PC-3 (cell line): Measurements from ENCODE around the gene PKN2. TPM values are rescaled to one million over a fixed set of nuclear protein-coding genes. Genes with fewer than 3 reads are reported as not detected.

Source experiments
- ATAC-seq: fragments of 200-7000 bp; cut with Tn5 transposase; 2 replicates; pipeline ENCODE4 v1.9.1; 2020; ENCODE audit warnings: mild to moderate bottlenecking, moderate library complexity
- BruUV-seq: library from RNA; stranded (reverse); fragments of 400-500 nt; replicated peaks from 2 replicates; lab custom pipeline; 2021; lab: Mats Ljungman, UMichigan
- CTCF ChIA-PET: fragments of 300-600 bp; sonication (Branson Sonifier 250); formaldehyde crosslinking; loops from one replicate; lab custom pipeline; 2022; ENCODE audit warnings: antibody characterized with exemption; lab: Charles Lee
- POLR2A ChIA-PET: fragments of 300-600 bp; sonication (Branson Sonifier 250); formaldehyde crosslinking; loops from one replicate; lab custom pipeline; 2022; ENCODE audit warnings: antibody characterized with exemption; ENCODE audit not compliant: unreplicated experiment; lab: Charles Lee
- DNase-seq: peaks from one replicate; pipeline ENCODE4 v3.0.0-alpha.2; 2015
- H2AFZ ChIP-seq: fragments of 300-600 bp; sonication (generic); 2 replicates; pipeline ENCODE4 v1.6.0; 2016; ENCODE audit warnings: antibody characterized with exemption, low read length
- H3F3A ChIP-seq: fragments of 300-600 bp; sonication (generic); one replicate; pipeline ENCODE4 v1.6.0; 2017; ENCODE audit warnings: antibody characterized with exemption, low read length, control low read depth, mild to moderate bottlenecking; ENCODE audit not compliant: unreplicated experiment
- H3K27ac ChIP-seq: fragments of 300-600 bp; sonication (generic); 2 replicates; pipeline ENCODE4 v1.5.1; 2016; ENCODE audit warnings: mild to moderate bottlenecking, low read length
- H3K27me3 ChIP-seq: fragments of 300-600 bp; sonication (generic); 2 replicates; pipeline ENCODE4 v1.6.1; 2016; ENCODE audit warnings: low read length, mixed read lengths
- H3K36me3 ChIP-seq: fragments of 300-600 bp; sonication (generic); 2 replicates; pipeline ENCODE4 v1.6.1; 2016; ENCODE audit warnings: low read depth, mixed run types, low read length, mixed read lengths
- H3K4me1 ChIP-seq: fragments of 300-600 bp; sonication (generic); 2 replicates; pipeline ENCODE4 v1.5.1; 2016; ENCODE audit warnings: low read length; ENCODE audit not compliant: insufficient read depth
- H3K4me2 ChIP-seq: fragments of 300-600 bp; sonication (generic); 2 replicates; pipeline ENCODE4 v1.6.0; 2016; ENCODE audit warnings: low read length
- H3K4me3 ChIP-seq: fragments of 300-600 bp; sonication (generic); 2 replicates; pipeline ENCODE4 v1.5.1; 2016; ENCODE audit warnings: mild to moderate bottlenecking, low read length, mixed read lengths
- H3K79me2 ChIP-seq: fragments of 300-600 bp; sonication (generic); 2 replicates; pipeline ENCODE4 v1.6.1; 2017; ENCODE audit warnings: low read length, mixed read lengths
- H3K9ac ChIP-seq: fragments of 300-600 bp; sonication (generic); 2 replicates; pipeline ENCODE4 v1.6.0; 2016; ENCODE audit warnings: mild to moderate bottlenecking, low read length
- H3K9me2 ChIP-seq: fragments of 300-600 bp; sonication (generic); replicated peaks from 2 replicates; pipeline ENCODE4 v1.6.1; 2016; ENCODE audit warnings: mixed run types, low read length, mixed read lengths
- H3K9me3 ChIP-seq: fragments of 300-600 bp; sonication (generic); 2 replicates; pipeline ENCODE4 v1.6.1; 2016; ENCODE audit warnings: low read length, mixed read lengths
- H4K20me1 ChIP-seq: fragments of 300-600 bp; sonication (generic); 2 replicates; pipeline ENCODE4 v1.6.1; 2016; ENCODE audit warnings: low read length, mixed read lengths
- EZH2 ChIP-seq: fragments of 300-600 bp; sonication (generic); IDR thresholded peaks from one replicate; pipeline ENCODE4 v1.6.1; 2017; ENCODE audit warnings: antibody characterized with exemption, mild to moderate bottlenecking, low read length; ENCODE audit not compliant: unreplicated experiment
- EZH2phosphoT487 ChIP-seq: fragments of 300-600 bp; sonication (generic); IDR thresholded peaks from 2 replicates; pipeline ENCODE4 v1.6.1; 2018; ENCODE audit warnings: mild to moderate bottlenecking, antibody characterized with exemption, low read length, borderline replicate concordance
- intact Hi-C: fragments of 100-400 bp; cut with micrococcal nuclease; formaldehyde crosslinking; loops from 2 replicates; pipeline ENCODE4 v1.9.0; 2023
- total RNA-seq: library from RNA; depleted of rRNA; stranded (reverse); fragments of >200 nt; gene quantifications from 2 replicates; pipeline ENCODE4 v1.2.3, GENCODE V29; 2014; rRNA removed
- TF ChIP-seq, protein P1 (sequence below): fragments of 300-600 bp; sonication (generic); conservative IDR thresholded peaks from 2 replicates; pipeline ENCODE4 v1.5.1; 2017; ENCODE audit warnings: antibody characterized with exemption, low read depth, mild to moderate bottlenecking, low read length

Gene PKN2
- total RNA-seq, 1 experiment from 2014 or later = 20.8 TPM

DNA sequence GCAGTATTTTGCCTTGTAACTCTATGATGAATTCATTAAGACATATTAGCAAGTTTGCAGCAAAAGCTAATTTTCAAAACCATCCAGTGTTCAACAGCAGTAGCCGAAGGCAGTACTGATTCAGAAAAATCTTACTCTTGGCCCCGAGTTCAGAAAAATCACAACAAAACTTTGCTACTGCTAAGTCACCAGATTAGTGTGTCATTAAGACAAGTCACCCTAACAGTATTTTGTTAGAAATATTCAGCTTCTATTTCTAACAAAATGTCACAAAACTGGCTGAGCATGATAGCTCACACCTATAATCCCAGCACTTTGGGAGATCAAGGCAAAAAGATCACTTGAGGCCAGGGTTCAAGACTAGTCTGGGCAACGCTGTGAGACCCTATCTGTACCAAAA is 199.1 kb downstream of the PKN2 start:
- H3K4me3 ChIP-seq = no peak overlapping the region
- ATAC-seq (no peak), DNase-seq (no peak)
- BruUV-seq = no TSS peak
- no peaks in the 10 kb centered on the region for H3K27me3 ChIP-seq
- H3F3A ChIP-seq = no peaks in the 10 kb centered on the region
- intact Hi-C loops = no loop called here
- H4K20me1 ChIP-seq = 0 out of 2 replicates have a peak, but pooled peaks cover 4% of the 10 kb centered on the region
- peaks cover 46% of the 10 kb centered on the region for H3K36me3 ChIP-seq
- peaks cover 8% of the 10 kb centered on the region; the same call in 1 of the 2 replicates for H3K4me1 ChIP-seq
- ChIA-PET POLR2A (no interaction called here), CTCF (no interaction called here)
- no peak overlapping the region for H2AFZ ChIP-seq
- no peaks in the 10 kb centered on the region for H3K9me2 ChIP-seq
- H3K4me2 ChIP-seq = no peak overlapping the region
- peaks cover 11% of the 10 kb centered on the region for H3K79me2 ChIP-seq
- no peaks in the 10 kb centered on the region for H3K9me3 ChIP-seq
- TF ChIP-seq EZH2 = no peak
- no peak for TF ChIP-seq EZH2phosphoT487
- TF ChIP-seq, protein P1, sequence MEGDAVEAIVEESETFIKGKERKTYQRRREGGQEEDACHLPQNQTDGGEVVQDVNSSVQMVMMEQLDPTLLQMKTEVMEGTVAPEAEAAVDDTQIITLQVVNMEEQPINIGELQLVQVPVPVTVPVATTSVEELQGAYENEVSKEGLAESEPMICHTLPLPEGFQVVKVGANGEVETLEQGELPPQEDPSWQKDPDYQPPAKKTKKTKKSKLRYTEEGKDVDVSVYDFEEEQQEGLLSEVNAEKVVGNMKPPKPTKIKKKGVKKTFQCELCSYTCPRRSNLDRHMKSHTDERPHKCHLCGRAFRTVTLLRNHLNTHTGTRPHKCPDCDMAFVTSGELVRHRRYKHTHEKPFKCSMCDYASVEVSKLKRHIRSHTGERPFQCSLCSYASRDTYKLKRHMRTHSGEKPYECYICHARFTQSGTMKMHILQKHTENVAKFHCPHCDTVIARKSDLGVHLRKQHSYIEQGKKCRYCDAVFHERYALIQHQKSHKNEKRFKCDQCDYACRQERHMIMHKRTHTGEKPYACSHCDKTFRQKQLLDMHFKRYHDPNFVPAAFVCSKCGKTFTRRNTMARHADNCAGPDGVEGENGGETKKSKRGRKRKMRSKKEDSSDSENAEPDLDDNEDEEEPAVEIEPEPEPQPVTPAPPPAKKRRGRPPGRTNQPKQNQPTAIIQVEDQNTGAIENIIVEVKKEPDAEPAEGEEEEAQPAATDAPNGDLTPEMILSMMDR = no peak
- H3K9ac ChIP-seq = no peak overlapping the region
- H3K27ac ChIP-seq = no peak overlapping the region

Other genes starting within 250 kb of the PKN2 start
- 29.3 and 32.1 TPM in 2 replicates for gene GTF2B, start 207.3 kb downstream of the PKN2 start, total RNA-seq